Spleen (tissue), 11 donors: ENCODE measurements around the gene LYPD4. TPM values are rescaled to one million over a fixed set of nuclear protein-coding genes. Genes with fewer than 3 reads are reported as not detected.

Source experiments
- DNase-seq: peaks from one replicate; pipeline ENCODE4 v3.0.0-alpha.2; 2020
- H3K27ac ChIP-seq, 8 donors: fragments of 200-600 bp; sonication (generic) in 7 of 8; 1 replicate in 4 of 8; 2 replicates in 4 of 8; pipeline versions ENCODE4 v1.5.0 to v1.8.0; 2016 to 2021; ENCODE audit warnings: inconsistent platforms in 4 of 8, mild to moderate bottlenecking in 4 of 8, moderate library complexity in 1 of 8
- H3K27me3 ChIP-seq, 7 donors: fragments of 200-600 bp; sonication (generic) in 6 of 7; replicated peaks in 1 of 7; 1 replicate in 4 of 7; 2 replicates in 3 of 7; pipeline versions ENCODE4 v1.5.0 to v1.8.0; 2016 to 2021; ENCODE audit warnings: inconsistent platforms in 3 of 7, mild to moderate bottlenecking in 1 of 7
- H3K36me3 ChIP-seq, 6 donors: fragments of 200-600 bp; sonication (generic) in 5 of 6; 1 replicate in 4 of 6; 2 replicates in 2 of 6; pipeline versions ENCODE4 v1.5.0 to v1.8.0; 2016 to 2021; ENCODE audit warnings: inconsistent platforms in 2 of 6
- H3K4me1 ChIP-seq, 6 donors: fragments of 200-600 bp; sonication (generic) in 5 of 6; 1 replicate in 3 of 6; 2 replicates in 3 of 6; pipeline versions ENCODE4 v1.5.0 to v1.8.0; 2016 to 2021; ENCODE audit warnings: inconsistent platforms in 3 of 6
- H3K4me3 ChIP-seq, 8 donors: fragments of 200-600 bp; sonication (generic) in 7 of 8; 1 replicate in 4 of 8; 2 replicates in 4 of 8; pipeline versions ENCODE4 v1.5.0 to v1.8.0; 2016 to 2021; ENCODE audit warnings: inconsistent platforms in 4 of 8, mild to moderate bottlenecking in 4 of 8, moderate library complexity in 2 of 8
- H3K9me3 ChIP-seq, 8 donors: fragments of 200-600 bp; sonication (generic) in 7 of 8; 1 replicate in 4 of 8; 2 replicates in 4 of 8; pipeline versions ENCODE4 v1.5.0 to v1.8.0; 2016 to 2021; ENCODE audit warnings: inconsistent platforms in 4 of 8
- POLR2A ChIP-seq, 3 donors: fragments of 450-650 bp; IDR thresholded peaks; one replicate each; pipeline ENCODE4 v1.5.1; 2017; ENCODE audit warnings: antibody characterized with exemption in 3 of 3, mild to moderate bottlenecking in 1 of 3
- POLR2AphosphoS5 ChIP-seq, 3 donors: sonication (generic); formaldehyde crosslinking; IDR thresholded peaks; one replicate each; pipeline ENCODE4 v1.5.1; 2017; ENCODE audit warnings: antibody characterized with exemption in 3 of 3
- WGBS, 5 donors: extraction: QIAGEN DNeasy Blood & Tissue Kit in 3 of 5; methylation state at CpG; one replicate each; pipeline versions ENCODE4 v1.1.5 to v1.1.7; 2013 to 2018; 5-methylcytosine and 5-hydroxymethylcytosine counted together
- intact Hi-C: fragments of 100-400 bp; cut with DNase I; formaldehyde crosslinking; loops from one replicate; pipeline ENCODE4 v1.15.0; 2023; ENCODE audit warnings: low total_unique reads
- polyA plus RNA-seq, 3 donors: library from polyadenylated mRNA; stranded (reverse); fragments of 200-250 nt; gene quantifications; one replicate each; pipeline ENCODE4 v1.2.1, GENCODE V29; 2013
- total RNA-seq, 7 donors: library from RNA; depleted of rRNA in 3 of 7; stranded (reverse); fragments of >200 nt in 3 of 7; fragmentation: NEBNext Ultra II Directional in 4 of 7; extraction: Animal tissue kit (Norgen Biotek cat#: 25700) in 4 of 7; gene quantifications; one replicate each; pipeline versions ENCODE4 v1.1.0 to v1.2.1, GENCODE V29; 2016 to 2021
- TF ChIP-seq, protein P1 (sequence below), 11 experiments: fragments of 200-600 bp in 7 of 11; fragments of 450-650 bp in 4 of 11; sonication (generic) in 4 of 11; IDR thresholded peaks in 8 of 11; conservative IDR thresholded peaks in 3 of 11; 1 replicate in 7 of 11; 2 replicates in 4 of 11; pipeline versions ENCODE4 v1.4.0 to v1.8.0; 2016 to 2021; ENCODE audit warnings: antibody characterized with exemption in 11 of 11, inconsistent platforms in 4 of 11, mild to moderate bottlenecking in 1 of 11
- donor health status: healthy with polysubstance abuse.
- donor health status: DM: no; HTN: no; CAD: no; lungs with moderate emphysema.
- donor health status: DM: no; HTN: no; CAD: no.
- donor health status: Bipolar disorder and iron deficiency.
- donor health status: healthy.
- donor health status: DM: no; HTN: no; CAD: no.
- donor health status: DM: yes; HTN: yes; CAD: no.

The LYPD4 gene
- total and polyA plus RNA-seq, 10 donors = 0.04 TPM; not detected in 9

DNA sequence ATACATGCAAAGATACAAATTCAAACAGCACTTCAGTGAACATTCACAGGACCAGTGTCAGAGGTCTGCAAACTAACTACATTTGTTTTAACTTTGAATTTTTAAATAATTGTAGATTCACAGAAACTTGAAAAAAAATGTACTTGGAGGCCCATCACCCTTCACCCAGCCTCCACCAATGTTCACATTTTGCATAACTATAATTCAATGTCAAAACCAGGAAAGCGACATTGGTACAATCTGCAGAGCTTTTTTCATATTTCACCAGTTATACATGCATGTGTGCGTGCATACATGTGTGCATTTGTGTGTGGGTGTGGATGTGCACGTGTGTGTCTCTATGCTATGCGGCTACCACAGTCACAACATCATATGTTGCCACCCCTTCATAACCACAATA is 29.2 kb downstream of the LYPD4 start:
- Histone ChIP-seq H3K27me3 (peaks cover 0 to 7% (median 0%) of the 10 kb centered on the region in 7 donors), H3K4me1 (peaks cover 0 to 24% (median 11%) of the 10 kb centered on the region in 6 donors), H3K9me3 (no peaks in the 10 kb centered on the region), H3K36me3 (no peaks in the 10 kb centered on the region), H3K27ac (no peak overlapping the region), H3K4me3 (no peak overlapping the region)
- 65 to 82% (median 67%) methylated on average over 4 of the region's 4 CpGs for WGBS, 5 donors
- intact Hi-C loops = no loop called here
- no peak for DNase-seq
- TF ChIP-seq, protein P1, sequence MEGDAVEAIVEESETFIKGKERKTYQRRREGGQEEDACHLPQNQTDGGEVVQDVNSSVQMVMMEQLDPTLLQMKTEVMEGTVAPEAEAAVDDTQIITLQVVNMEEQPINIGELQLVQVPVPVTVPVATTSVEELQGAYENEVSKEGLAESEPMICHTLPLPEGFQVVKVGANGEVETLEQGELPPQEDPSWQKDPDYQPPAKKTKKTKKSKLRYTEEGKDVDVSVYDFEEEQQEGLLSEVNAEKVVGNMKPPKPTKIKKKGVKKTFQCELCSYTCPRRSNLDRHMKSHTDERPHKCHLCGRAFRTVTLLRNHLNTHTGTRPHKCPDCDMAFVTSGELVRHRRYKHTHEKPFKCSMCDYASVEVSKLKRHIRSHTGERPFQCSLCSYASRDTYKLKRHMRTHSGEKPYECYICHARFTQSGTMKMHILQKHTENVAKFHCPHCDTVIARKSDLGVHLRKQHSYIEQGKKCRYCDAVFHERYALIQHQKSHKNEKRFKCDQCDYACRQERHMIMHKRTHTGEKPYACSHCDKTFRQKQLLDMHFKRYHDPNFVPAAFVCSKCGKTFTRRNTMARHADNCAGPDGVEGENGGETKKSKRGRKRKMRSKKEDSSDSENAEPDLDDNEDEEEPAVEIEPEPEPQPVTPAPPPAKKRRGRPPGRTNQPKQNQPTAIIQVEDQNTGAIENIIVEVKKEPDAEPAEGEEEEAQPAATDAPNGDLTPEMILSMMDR (IDR thresholded peaks at IDR 0.05 in 8 of 11, conservative IDR thresholded peaks at IDR 0.05 in 3 of 11) = no peak
- no peak for TF ChIP-seq POLR2A (IDR thresholded peaks at IDR 0.05)
- TF ChIP-seq POLR2AphosphoS5 (IDR thresholded peaks at IDR 0.05) = no peak

DNA sequence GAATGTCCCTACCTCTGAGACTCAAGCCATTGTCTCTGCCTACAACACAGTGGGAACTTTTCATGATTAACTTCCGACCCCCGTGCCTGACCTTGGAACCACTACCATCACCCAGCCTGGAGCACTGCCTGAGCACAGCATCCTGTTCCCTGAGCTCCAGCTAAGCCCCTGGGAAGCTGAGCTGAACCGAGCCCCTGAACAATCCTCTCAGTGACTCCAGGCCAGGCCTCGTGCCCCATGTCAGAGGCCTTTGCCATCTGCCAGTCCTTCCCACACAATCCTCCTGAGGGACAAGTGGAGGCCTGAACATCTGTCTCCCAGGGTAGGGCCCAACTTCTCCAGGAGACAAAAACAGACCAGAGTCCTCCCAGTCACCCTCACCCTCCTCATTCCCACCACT is 30.6 kb downstream of the LYPD4 start:
- peaks cover 0 to 33% (median 14%) of the 10 kb centered on the region in 6 donors for H3K4me1 ChIP-seq
- TF ChIP-seq, protein P1 (IDR thresholded peaks at IDR 0.05 in 8 of 11, conservative IDR thresholded peaks at IDR 0.05 in 3 of 11) = no peak
- TF ChIP-seq POLR2A (IDR thresholded peaks at IDR 0.05) = no peak
- no peak for TF ChIP-seq POLR2AphosphoS5 (IDR thresholded peaks at IDR 0.05)
- H3K36me3 ChIP-seq = no peaks in the 10 kb centered on the region
- peaks cover 0 to 15% (median 0%) of the 10 kb centered on the region in 7 donors for H3K27me3 ChIP-seq
- WGBS, 5 donors = 72 to 82% (median 75%) methylated on average over 3 to 4 of the region's 4 CpGs
- H3K27ac ChIP-seq = no peak overlapping the region
- DNase-seq = no peak
- H3K4me3 ChIP-seq = no peak overlapping the region
- intact Hi-C loops = no loop called here
- no peaks in the 10 kb centered on the region for H3K9me3 ChIP-seq

DNA sequence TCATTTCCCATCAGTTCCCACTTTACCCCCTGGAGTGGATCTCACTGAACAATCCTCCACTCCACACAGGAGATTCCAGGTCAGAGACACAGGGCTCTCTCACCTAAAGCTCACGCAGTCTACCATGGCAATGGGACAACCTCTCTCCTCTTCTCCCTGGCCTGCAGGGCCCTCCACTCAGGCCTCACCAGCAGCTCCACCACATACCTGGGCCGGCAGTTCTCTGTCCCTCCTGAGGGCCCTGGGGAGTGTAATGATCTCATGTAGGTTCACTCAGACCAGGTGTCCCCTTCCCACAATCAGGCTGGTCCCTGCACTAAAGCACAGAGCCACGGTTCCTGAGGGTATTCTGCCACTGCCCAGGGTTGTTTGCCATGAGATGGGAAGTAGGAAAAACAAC is 32.5 kb downstream of the LYPD4 start:
- H3K4me1 ChIP-seq = peaks cover 0 to 49% (median 14%) of the 10 kb centered on the region in 6 donors
- WGBS, 5 donors = 59 to 93% (median 79%) methylated on average over 3 of the region's 3 CpGs
- peaks cover 0 to 8% (median 0%) of the 10 kb centered on the region in 6 donors for H3K36me3 ChIP-seq
- peaks cover 0 to 20% (median 0%) of the 10 kb centered on the region in 7 donors for H3K27me3 ChIP-seq
- DNase-seq = no peak
- no peaks in the 10 kb centered on the region for H3K9me3 ChIP-seq
- intact Hi-C loops = no loop called here
- H3K27ac ChIP-seq = peak overlapping the region in 6 of 8 donors; percentile 81 to 96 (median 88)
- no peak for TF ChIP-seq POLR2AphosphoS5 (IDR thresholded peaks at IDR 0.05)
- TF ChIP-seq, protein P1 (IDR thresholded peaks at IDR 0.05 in 8 of 11, conservative IDR thresholded peaks at IDR 0.05 in 3 of 11) = no peak
- no peak for TF ChIP-seq POLR2A (IDR thresholded peaks at IDR 0.05)
- H3K4me3 ChIP-seq = peak overlapping the region in 1 of 8 donors; percentile 55

DNA sequence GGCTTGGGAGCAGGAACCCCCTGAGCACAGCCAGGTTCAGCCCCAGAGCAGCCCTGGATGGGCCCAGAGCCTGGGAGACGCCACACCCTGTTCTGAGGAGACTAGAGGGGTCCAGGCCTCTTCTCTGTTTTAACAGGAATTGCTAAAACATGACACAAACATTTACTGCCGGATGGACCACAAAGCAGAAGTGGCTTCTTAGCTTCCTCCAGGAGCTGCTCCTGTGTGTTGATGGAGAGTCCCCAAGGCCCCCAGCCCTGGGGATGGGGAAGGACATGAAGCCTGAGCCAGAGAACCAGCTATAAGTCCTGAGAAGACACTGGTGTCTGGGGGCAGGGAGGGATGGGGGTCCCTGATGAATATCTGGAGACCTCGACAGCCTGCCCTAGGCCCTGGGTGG is 33.4 kb downstream of the LYPD4 start:
- 18 to 28% (median 21%) methylated on average over 3 of the region's 3 CpGs for WGBS, 5 donors
- Histone ChIP-seq H3K4me3 (peak overlapping the region in 1 of 8 donors; percentile 55), H3K27me3 (peaks cover 0 to 20% (median 0%) of the 10 kb centered on the region in 7 donors), H3K4me1 (peaks cover 0 to 49% (median 14%) of the 10 kb centered on the region in 6 donors), H3K27ac (peak overlapping the region in 7 of 8 donors; percentile 76 to 96 (median 84)), H3K36me3 (peaks cover 0 to 8% (median 0%) of the 10 kb centered on the region in 6 donors), H3K9me3 (no peaks in the 10 kb centered on the region)
- TF ChIP-seq, protein P1 (IDR thresholded peaks at IDR 0.05 in 8 of 11, conservative IDR thresholded peaks at IDR 0.05 in 3 of 11) = no peak
- TF ChIP-seq POLR2AphosphoS5 (IDR thresholded peaks at IDR 0.05) = peak in 2 of 3 donors; percentile 34 to 41
- TF ChIP-seq POLR2A (IDR thresholded peaks at IDR 0.05) = no peak
- intact Hi-C loops = no loop called here
- peak; percentile 86 for DNase-seq
